Measurements from ENCODE around the gene INPP1. TPM values are rescaled to one million over a fixed set of nuclear protein-coding genes. Genes with fewer than 3 reads are reported as not detected.
A peak's percentile ranks its signal among the peaks of the same experiment; 100 is the strongest.

INPP1 gene
- total RNA-seq, 1 experiment from 2014 or later: 23.2 TPM

DNA sequence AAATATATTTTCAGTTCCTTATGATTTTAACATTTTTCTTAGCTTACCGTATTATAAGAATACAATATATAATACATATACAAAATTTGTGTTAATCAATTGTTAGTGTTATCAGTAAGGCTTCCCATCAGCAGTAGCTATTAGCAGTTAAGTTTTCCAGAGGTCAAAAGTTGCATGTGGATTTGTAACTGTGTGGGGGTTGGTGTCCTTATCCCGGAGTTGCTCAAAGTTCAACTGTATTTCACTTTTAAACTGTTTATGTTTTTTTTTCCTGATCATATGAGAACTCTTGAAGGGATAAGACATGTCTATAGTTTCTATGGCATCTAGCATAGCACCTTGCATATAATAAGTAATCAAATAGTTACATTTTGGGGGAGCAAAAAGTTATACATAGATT is 52.9 kb downstream of the INPP1 start:
- Mint-ChIP-seq H3K4me1 (ENCODE audit: low read depth, unreplicated experiment) (no peaks in the 10 kb centered on the region), H3K4me3 (ENCODE audit: unreplicated experiment) (no peak overlapping the region), H3K36me3 (ENCODE audit: insufficient read depth, unreplicated experiment) (no peaks in the 10 kb centered on the region), H3K27ac (ENCODE audit: unreplicated experiment) (no peak overlapping the region), H3K9me3 (ENCODE audit: unreplicated experiment) (no peaks in the 10 kb centered on the region), H3K27me3 (ENCODE audit: insufficient read depth, unreplicated experiment) (peaks cover 4% of the 10 kb centered on the region)
- H3K36me3 ChIP-seq (ENCODE audit: control insufficient read depth, insufficient read depth, low read length): no peaks in the 10 kb centered on the region
- TF ChIP-seq, protein P1, sequence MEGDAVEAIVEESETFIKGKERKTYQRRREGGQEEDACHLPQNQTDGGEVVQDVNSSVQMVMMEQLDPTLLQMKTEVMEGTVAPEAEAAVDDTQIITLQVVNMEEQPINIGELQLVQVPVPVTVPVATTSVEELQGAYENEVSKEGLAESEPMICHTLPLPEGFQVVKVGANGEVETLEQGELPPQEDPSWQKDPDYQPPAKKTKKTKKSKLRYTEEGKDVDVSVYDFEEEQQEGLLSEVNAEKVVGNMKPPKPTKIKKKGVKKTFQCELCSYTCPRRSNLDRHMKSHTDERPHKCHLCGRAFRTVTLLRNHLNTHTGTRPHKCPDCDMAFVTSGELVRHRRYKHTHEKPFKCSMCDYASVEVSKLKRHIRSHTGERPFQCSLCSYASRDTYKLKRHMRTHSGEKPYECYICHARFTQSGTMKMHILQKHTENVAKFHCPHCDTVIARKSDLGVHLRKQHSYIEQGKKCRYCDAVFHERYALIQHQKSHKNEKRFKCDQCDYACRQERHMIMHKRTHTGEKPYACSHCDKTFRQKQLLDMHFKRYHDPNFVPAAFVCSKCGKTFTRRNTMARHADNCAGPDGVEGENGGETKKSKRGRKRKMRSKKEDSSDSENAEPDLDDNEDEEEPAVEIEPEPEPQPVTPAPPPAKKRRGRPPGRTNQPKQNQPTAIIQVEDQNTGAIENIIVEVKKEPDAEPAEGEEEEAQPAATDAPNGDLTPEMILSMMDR (IDR thresholded peaks at IDR 0.05; ENCODE audit: insufficient read depth in 1 of 2, low read depth in 1 of 2, low read length in 1 of 2, severe bottlenecking in 1 of 2, unreplicated experiment in 1 of 2): no peak
- no peak for DNase-seq
- ChIA-PET POLR2A (no interaction called here), CTCF (no interaction called here)
- 0 out of 2 replicates have a peak, but pooled peaks cover 8% of the 10 kb centered on the region for H3K4me1 ChIP-seq
- no TSS peak for BruUV-seq (replicated peaks)
- H3K27me3 ChIP-seq (replicated peaks; ENCODE audit: control insufficient read depth, insufficient read depth, low read length): no peaks in the 10 kb centered on the region; the same call in none of the 2 replicates
- intact Hi-C loops (cut with micrococcal nuclease; ENCODE audit: unreplicated experiment): no loop called here
- H3K4me3 ChIP-seq (ENCODE audit: low read depth, low read length): no peak overlapping the region
- H3K9me3 ChIP-seq: no peaks in the 10 kb centered on the region

DNA sequence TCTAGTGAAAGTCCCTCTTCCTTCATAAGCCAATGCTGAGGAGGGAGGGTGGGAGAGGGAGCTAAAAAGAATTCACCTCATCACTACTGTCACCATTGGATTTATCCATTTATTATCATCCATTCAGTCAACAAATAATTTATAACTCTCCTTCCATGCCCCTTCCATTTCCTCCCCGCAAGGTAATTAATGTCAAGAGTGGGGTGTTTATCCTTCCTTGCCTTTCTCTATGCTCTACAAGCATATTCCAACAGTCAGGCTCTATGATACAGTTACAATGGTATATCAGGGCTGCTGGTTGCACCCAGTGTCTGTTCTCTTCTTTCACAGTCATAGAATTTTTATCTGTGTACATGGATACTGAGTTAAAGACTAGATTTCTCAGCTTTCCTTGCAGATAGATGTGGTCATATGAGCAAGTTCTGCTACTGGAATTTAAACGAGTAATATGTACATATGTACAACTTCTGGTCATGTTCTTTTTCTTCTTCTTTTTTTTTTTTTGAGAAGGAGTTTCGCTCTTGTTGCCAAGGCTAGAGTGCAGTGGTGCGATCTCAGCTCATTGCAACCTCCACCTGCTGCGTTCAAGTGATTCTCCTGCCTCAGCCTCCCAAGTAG is 59.7 kb downstream of the INPP1 start:
- BruUV-seq (replicated peaks): no TSS peak
- CTCF ChIA-PET: no interaction called here
- Mint-ChIP-seq H3K27ac (ENCODE audit: unreplicated experiment) (no peak overlapping the region), H3K9me3 (ENCODE audit: unreplicated experiment) (no peaks in the 10 kb centered on the region), H3K4me1 (ENCODE audit: low read depth, unreplicated experiment) (no peaks in the 10 kb centered on the region), H3K36me3 (ENCODE audit: insufficient read depth, unreplicated experiment) (no peaks in the 10 kb centered on the region), H3K4me3 (ENCODE audit: unreplicated experiment) (no peak overlapping the region), H3K27me3 (ENCODE audit: insufficient read depth, unreplicated experiment) (no peaks in the 10 kb centered on the region)
- DNase-seq: no peak
- H3K4me1 ChIP-seq: peaks cover 16% of the 10 kb centered on the region
- POLR2A ChIA-PET: no interaction called here
- H3K4me3 ChIP-seq (ENCODE audit: low read depth, low read length): no peak overlapping the region
- no peaks in the 10 kb centered on the region; the same call in 1 of the 2 replicates for H3K36me3 ChIP-seq (ENCODE audit: control insufficient read depth, insufficient read depth, low read length)
- no peaks in the 10 kb centered on the region; the same call in 1 of the 2 replicates for H3K27me3 ChIP-seq (replicated peaks; ENCODE audit: control insufficient read depth, insufficient read depth, low read length)
- H3K9me3 ChIP-seq: no peaks in the 10 kb centered on the region
- intact Hi-C loops (cut with micrococcal nuclease; ENCODE audit: unreplicated experiment): loop anchor here (10.0 kb wide), 1 partner anchor 282 kb away; no protein-coding TSS in a partner anchor
- TF ChIP-seq, protein P1 (IDR thresholded peaks at IDR 0.05; ENCODE audit: insufficient read depth in 1 of 2, low read depth in 1 of 2, low read length in 1 of 2, severe bottlenecking in 1 of 2, unreplicated experiment in 1 of 2): no peak

DNA sequence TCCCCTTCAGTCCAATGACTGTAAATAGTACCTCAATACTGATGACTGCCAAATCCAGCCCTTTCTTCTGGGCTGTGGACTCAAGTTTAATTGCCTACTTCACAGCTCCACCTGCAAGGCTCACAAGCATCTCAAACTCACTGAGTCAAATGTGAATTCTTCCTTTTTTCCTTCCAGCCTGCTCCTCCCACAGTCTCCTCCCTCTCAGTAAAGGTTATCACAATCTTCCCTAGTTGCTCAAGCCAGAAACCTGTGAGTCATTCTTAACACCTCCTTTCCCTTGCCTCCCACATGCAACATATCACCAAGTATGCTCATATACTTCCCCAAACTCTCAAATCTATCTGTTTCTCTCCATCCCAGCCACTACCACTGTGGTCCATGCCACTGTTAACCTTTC is 61.1 kb downstream of the INPP1 start:
- no TSS peak for BruUV-seq (replicated peaks)
- peak; percentile 40 to 65 for DNase-seq
- no peaks in the 10 kb centered on the region for H3K4me1 Mint-ChIP-seq (ENCODE audit: low read depth, unreplicated experiment)
- Histone ChIP-seq H3K36me3 (ENCODE audit: control insufficient read depth, insufficient read depth, low read length) (no peaks in the 10 kb centered on the region; the same call in 1 of the 2 replicates), H3K4me1 (peaks cover 16% of the 10 kb centered on the region), H3K27me3 (replicated peaks; ENCODE audit: control insufficient read depth, insufficient read depth, low read length) (no peaks in the 10 kb centered on the region), H3K4me3 (ENCODE audit: low read depth, low read length) (no peak overlapping the region), H3K9me3 (no peaks in the 10 kb centered on the region)
- ChIA-PET POLR2A (no interaction called here), CTCF (no interaction called here)
- no peak overlapping the region for H3K4me3 Mint-ChIP-seq (ENCODE audit: unreplicated experiment)
- no peaks in the 10 kb centered on the region for H3K9me3 Mint-ChIP-seq (ENCODE audit: unreplicated experiment)
- no peaks in the 10 kb centered on the region for H3K36me3 Mint-ChIP-seq (ENCODE audit: insufficient read depth, unreplicated experiment)
- no peaks in the 10 kb centered on the region for H3K27me3 Mint-ChIP-seq (ENCODE audit: insufficient read depth, unreplicated experiment)
- H3K27ac Mint-ChIP-seq (ENCODE audit: unreplicated experiment): no peak overlapping the region
- TF ChIP-seq, protein P1 (IDR thresholded peaks at IDR 0.05; ENCODE audit: insufficient read depth in 1 of 2, low read depth in 1 of 2, low read length in 1 of 2, severe bottlenecking in 1 of 2, unreplicated experiment in 1 of 2): no peak
- intact Hi-C loops (cut with micrococcal nuclease; ENCODE audit: unreplicated experiment): loop anchor here (1.0 to 10.0 kb wide), 2 partner anchors 126 to 280 kb away; no protein-coding TSS in a partner anchor
